Fibroblast of mammary gland (primary cell): Measurements from ENCODE around the gene PLEK2.

Experiments used
- DNase-seq: peaks from one replicate; pipeline ENCODE4 v3.0.0-alpha.2; 2010; ENCODE audit warnings: low read depth
- H3K4me3 ChIP-seq: 2 replicates; pipeline ENCODE4 v1.5.1; 2011; ENCODE audit warnings: low read depth, mild to moderate bottlenecking, low read length, moderate library complexity; ENCODE audit not compliant: control insufficient read depth
- TF ChIP-seq, protein P1 (sequence below): conservative IDR thresholded peaks from 2 replicates; pipeline ENCODE4 v1.5.1; 2011; ENCODE audit warnings: low read depth, low read length, inconsistent platforms; ENCODE audit not compliant: control insufficient read depth, insufficient read depth

The PLEK2 gene

DNA sequence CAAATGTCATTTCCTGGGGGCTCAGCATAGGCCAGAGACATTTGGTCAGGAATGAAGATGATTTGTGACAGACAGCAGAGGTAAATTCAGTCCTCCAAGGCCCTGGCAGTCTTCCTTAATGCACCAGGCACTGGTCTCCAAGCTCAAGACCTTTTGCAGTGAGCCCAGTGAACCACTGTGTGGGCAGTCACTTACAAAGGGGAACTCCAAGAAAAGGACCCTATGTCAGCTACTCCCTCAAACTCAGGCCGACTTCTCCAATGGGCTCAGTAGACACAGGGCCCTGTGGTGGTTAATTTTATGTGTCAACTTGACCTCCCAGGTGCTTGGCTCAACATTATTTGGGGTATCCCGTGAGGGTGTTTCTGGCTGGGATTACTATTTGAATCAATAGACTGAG is 29.3 kb upstream of the PLEK2 start:
- no peak for DNase-seq

DNA sequence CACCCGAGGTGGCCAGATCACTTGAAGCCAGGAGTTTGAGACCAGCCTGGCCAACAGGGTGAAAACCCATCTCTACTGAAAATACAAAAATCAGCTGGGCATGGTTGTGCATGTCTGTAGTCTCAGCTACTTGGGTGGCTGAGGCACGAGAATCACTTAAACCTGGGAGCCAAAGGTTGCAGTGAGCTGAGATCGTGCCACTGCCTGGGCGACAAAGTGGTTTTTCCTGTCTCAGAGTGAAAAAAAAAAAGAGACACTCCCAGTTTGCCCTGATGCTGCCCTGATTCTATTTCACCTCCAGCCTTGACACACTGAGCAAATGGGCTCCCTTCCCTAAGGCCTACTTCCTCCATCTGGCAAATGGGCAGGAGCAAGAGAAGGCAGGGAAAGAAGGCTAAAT is 28.5 kb upstream of the PLEK2 start:
- DNase-seq, result no peak
- H3K4me3 ChIP-seq, result no peak overlapping the region
- TF ChIP-seq, protein P1, sequence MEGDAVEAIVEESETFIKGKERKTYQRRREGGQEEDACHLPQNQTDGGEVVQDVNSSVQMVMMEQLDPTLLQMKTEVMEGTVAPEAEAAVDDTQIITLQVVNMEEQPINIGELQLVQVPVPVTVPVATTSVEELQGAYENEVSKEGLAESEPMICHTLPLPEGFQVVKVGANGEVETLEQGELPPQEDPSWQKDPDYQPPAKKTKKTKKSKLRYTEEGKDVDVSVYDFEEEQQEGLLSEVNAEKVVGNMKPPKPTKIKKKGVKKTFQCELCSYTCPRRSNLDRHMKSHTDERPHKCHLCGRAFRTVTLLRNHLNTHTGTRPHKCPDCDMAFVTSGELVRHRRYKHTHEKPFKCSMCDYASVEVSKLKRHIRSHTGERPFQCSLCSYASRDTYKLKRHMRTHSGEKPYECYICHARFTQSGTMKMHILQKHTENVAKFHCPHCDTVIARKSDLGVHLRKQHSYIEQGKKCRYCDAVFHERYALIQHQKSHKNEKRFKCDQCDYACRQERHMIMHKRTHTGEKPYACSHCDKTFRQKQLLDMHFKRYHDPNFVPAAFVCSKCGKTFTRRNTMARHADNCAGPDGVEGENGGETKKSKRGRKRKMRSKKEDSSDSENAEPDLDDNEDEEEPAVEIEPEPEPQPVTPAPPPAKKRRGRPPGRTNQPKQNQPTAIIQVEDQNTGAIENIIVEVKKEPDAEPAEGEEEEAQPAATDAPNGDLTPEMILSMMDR, result no peak

More for the DNA sequence above, 29.3 kb upstream of the PLEK2 start:
- H3K4me3 ChIP-seq, result no peak overlapping the region
- TF ChIP-seq, protein P1, result no peak

DNA sequence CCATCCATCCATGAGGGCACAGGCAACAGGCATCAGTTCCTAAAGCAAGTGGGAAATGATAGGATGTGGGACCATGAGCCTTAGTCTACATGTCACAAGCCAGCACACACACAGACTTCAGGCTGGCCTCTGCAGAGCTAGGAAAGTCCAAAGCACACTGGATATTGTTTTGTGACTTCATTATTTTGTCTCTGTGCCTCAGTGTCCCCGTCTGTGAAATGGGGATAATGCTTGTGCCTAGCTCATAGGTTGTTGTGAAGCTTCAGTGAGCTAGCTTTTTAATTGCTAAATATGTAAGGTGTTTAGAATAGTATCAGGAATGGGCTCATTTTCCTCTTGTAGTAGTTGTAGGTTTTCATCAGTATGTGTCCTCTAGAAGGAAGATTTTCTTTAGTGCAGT is 27.0 kb upstream of the PLEK2 start:
- H3K4me3 ChIP-seq, result no peak overlapping the region
- TF ChIP-seq, protein P1, result no peak
- DNase-seq, result no peak

DNA sequence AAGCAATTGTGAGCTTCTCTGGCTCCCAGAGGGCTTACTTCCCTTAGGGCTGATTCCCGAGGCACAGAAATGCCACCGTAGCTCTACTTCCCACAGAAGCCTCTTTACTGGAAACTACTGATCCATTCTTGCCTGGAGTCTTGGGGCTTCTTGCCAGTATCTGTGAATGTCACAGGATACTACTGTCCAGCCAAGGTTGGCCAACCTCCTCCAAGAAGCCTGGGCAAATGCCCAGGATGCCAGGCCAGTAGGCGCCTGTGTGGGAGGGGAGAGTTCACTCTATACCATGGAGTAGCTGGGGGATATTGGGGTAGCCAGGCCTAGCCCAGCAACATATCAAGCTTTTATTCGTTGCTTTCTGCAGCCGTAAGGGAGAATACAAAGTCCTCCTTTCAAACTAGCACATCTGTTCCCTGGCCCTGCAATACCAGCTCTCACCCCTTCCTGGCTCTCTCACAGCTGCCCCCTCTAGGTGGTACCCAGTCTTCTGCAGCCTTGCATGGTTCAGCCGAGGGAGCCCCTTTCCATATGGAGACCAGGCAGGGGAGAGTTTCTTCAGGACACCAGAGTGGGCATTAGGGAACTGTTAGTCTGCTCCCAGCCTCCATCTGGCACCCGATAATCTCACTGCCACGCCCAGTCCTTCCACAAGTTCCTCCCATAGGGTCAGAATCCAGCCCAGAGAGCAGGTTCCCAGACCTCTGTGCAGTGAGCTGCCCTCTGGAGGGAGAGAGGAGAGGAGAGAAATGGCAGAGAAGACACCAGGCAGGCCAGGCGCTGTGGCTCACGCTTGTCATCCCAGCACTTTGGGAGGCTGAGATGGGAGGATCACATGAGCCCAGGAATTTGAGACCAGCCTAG is 24.3 kb upstream of the PLEK2 start:
- no peak overlapping the region for H3K4me3 ChIP-seq
- TF ChIP-seq, protein P1, result no peak
- no peak for DNase-seq

DNA sequence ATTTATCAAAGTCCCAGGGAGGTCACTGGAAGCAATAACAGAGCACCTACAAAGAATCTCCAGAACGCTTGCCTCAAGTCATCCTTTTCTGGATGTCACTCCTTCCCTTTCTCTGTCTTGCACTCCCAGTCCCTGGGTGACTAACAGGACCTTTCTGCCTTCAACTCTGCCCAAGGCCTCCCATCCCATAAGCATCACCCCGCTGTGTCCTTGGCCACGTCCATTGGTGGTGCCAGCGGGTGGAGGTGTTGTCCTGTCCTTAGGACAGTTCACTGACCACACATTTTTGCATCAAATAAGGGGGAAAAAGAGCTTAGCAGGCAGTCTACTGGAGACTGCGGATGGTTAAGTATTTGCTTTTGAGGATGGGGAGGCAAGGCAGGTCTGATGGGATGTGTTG is 23.6 kb upstream of the PLEK2 start:
- TF ChIP-seq, protein P1, result no peak
- no peak overlapping the region for H3K4me3 ChIP-seq
- no peak for DNase-seq

DNA sequence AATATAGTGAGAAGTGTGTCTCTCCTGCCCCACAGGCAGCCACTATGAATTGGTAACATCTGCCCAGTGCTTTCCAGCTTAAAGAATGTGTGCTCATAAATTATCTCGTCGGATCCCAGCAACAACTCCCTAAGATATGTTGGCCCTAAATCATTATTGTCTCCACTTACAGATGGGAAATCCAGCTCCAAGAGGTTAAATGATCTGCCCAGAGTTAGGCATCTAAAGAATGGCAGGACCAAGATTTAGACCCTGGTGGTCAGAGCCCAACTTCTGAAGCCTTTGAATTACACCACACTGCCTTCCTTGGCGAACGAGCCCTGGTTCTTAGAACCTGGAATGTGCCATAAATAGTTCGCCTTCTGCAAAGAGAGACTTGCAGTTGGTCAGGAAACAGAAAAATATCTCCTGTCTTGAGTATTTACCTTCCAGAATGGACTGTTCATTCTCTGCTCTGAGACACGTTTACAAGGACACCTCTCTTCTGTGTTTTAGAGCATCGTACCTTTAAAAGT is 20.1 kb upstream of the PLEK2 start:
- TF ChIP-seq, protein P1, result no peak
- no peak for DNase-seq
- H3K4me3 ChIP-seq, result no peak overlapping the region
